HG02970 (cell line): ENCODE results near the gene KEL.

Source experiments
- ATAC-seq: cut with Tn5 transposase; IDR thresholded peaks from one replicate; pipeline ENCODE4 v1.9.1; 2021; ENCODE audit warnings: mild to moderate bottlenecking, moderate library complexity, moderate number of reproducible peaks; ENCODE audit not compliant: unreplicated experiment, low FRiP score

Gene KEL

DNA sequence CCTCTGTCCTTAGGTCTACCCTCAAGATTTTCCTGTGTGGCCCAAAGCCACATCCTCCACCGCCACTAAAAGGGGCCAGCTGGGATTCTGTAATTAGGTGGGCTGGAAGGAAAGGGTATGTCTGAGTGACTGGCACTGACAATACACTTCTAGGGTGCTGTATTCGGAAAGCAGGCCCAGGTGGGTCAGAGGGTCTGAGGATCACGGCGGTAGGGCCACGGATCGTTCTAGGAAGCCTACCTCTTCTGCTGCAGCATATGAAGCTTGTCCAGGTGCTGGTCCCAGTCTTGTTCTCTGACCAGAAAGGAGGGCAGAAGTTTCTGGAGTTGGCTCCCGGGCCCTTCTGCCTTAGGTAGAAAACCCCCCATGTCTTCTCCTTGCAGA, 29.1 kb downstream of the KEL start:
- ATAC-seq: no peak

DNA sequence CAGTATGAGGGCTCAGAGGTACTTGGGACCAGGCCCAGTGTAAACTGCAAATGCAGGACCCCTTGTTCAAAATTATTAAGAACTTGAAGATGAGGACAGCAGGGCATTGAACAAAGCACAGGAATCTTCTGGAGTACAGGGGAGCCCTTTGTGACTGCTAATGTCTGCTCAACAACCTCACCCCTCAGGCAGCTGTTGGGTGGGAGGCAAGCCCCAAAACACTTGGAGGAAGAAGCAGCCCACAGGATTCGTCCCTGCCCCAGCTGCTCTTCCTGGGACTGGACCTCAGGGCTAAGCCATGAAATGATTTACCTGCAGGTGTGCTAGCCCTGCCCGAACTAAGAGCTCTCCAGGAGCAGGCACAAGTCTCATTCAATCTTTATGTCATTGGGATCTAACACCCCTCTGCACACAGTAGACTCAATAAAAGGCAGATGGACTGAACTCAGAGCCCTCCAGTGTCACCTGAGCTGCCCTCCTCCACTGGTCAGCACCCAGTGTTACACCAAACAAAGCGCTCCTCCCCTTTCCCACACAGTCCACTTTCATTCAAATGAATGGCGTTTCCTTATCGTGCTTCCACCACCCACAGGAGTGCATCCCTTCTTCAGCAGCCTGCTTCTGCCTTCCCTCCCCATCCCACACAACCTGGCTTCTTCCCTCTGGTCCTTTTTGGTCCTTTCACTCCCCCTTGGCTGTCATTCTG, 29.6 kb downstream of the KEL start:
- no peak for ATAC-seq

- ATAC-seq: no peak
Measured at GRCh38 chr7:142930126-142930730, 31.9 kb downstream of the KEL start.

GRCh38 chr7:142927949-142928348, 34.2 kb downstream of the KEL start:
- no peak for ATAC-seq

GRCh38 chr7:142927085-142927745, 34.9 kb downstream of the KEL start:
- no peak for ATAC-seq

GRCh38 chr7:142925413-142925812, 36.8 kb downstream of the KEL start:
- no peak for ATAC-seq

DNA sequence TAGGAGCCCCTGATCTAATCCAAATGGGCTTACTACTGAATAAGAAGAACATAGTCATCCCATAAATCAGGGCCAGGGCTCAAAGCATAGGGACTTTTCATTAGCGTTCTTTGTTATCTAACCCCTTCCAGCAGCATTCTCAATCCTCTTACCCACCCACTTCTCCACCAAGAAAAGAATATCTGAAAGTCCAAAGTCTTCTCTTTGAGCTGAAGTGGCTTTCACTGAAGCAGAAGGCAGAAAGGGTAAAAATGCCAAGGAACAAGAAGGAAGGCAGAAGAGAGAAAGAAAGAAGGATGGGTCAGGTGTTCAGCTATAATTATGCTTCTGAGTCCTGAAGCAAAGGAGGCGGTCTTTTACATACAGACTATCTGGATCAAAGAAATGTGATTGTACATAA, 38.8 kb downstream of the KEL start:
- ATAC-seq: no peak

GRCh38 chr7:142919656-142920055, 42.5 kb downstream of the KEL start:
- no peak for ATAC-seq

DNA sequence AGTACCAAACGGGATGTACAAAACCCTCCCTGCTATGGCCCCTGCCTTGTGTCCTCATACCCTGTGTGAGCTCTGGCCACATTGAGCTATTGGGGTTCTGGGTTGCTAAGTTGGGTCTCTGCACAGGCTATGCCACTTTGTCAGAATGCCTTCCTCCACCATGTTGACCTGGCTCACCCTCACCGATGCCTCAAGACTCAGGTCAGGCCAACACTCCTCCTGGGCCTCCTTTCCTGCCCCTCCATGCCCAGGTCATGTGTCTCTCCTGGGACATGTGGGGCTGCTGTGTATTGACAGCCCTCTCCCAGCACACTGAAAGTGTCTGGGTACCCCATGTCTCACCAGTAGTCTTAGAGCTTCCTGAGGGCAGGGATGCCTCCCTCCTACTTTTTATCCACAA, 43.3 kb downstream of the KEL start:
- no peak for ATAC-seq

DNA sequence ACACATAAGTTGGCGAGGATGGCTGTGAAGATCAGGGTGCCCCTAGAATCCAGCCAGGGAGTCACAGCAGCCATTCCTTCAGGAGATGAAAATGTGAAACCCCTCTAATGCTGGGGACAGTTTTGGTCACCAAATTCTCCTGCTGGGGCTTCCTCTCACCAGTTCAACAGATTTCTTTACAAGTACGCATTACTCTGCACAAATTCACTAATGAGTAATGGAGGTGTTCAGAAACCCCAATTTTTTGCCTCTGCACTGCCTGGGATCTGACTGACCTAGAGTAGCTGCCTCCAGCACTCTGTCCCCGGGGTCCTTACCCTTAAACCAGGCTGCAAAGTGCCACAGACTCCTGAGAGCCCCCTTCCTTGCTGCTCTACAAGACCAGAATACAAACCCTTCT, 44.7 kb downstream of the KEL start:
- no peak for ATAC-seq

GRCh38 chr7:142916508-142916907, 45.7 kb downstream of the KEL start:
- no peak for ATAC-seq

DNA sequence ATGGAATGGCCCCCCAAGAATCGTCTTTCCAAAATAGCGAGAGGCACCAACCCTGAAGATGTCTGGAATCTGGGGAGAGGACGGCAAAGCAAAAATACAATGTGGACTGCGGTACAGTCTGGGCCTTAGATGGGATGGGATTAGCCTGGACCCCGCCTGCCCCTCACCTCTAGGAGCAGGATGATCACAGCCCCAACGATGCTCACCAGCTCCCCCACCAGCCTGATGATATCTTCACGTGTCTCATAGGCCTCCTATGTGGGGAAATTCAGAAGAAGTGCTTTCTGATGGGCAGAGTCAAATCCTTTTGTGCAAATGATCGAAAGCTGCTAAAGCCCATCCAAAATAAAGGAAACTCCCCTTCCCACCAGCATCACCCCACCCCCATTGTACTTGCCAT, 46.8 kb downstream of the KEL start:
- no peak for ATAC-seq

DNA sequence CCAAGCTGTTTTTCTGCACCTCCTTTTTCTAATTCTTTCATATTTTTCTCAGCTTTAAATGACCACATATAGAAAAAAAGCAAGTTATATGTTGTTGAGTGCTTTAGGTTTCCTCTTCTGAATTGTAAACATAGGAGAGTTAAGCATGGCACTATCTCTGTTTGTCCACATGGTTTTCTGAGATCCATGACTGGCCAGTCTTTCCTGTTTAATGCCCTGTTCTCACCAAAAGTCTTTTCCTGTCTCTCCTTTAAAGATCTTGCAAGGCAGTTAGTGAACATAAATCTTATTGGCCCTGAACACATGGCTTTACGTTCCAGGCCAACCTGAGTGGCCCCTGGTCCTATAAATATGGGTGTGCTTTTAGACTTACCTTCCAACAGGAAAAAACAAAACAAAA, 48.0 kb downstream of the KEL start:
- no peak for ATAC-seq

GRCh38 chr7:142913566-142913965, 48.6 kb downstream of the KEL start:
- no peak for ATAC-seq

DNA sequence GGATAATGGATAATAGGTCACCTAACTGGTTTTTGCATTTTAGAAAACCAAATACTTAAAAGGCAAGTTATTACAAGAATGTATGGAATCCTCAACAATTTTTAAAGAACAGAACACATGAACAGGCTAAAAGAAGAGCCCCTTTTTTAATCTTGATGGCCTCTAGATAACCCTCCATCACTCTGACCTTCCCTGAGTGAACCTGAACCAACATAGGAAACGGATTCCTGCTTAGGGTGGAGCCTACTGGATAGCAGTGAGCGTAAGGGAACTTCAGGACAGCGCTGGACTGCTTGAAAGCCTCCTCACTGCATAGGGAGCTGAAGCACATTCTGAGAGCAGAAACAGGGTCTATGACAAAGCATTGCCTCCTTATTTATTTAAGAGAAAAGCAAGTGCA, 49.1 kb downstream of the KEL start:
- ATAC-seq: no peak

GRCh38 chr7:142910481-142910880, 51.7 kb downstream of the KEL start:
- ATAC-seq: no peak

GRCh38 chr7:142910031-142910433, 52.1 kb downstream of the KEL start:
- ATAC-seq: no peak

DNA sequence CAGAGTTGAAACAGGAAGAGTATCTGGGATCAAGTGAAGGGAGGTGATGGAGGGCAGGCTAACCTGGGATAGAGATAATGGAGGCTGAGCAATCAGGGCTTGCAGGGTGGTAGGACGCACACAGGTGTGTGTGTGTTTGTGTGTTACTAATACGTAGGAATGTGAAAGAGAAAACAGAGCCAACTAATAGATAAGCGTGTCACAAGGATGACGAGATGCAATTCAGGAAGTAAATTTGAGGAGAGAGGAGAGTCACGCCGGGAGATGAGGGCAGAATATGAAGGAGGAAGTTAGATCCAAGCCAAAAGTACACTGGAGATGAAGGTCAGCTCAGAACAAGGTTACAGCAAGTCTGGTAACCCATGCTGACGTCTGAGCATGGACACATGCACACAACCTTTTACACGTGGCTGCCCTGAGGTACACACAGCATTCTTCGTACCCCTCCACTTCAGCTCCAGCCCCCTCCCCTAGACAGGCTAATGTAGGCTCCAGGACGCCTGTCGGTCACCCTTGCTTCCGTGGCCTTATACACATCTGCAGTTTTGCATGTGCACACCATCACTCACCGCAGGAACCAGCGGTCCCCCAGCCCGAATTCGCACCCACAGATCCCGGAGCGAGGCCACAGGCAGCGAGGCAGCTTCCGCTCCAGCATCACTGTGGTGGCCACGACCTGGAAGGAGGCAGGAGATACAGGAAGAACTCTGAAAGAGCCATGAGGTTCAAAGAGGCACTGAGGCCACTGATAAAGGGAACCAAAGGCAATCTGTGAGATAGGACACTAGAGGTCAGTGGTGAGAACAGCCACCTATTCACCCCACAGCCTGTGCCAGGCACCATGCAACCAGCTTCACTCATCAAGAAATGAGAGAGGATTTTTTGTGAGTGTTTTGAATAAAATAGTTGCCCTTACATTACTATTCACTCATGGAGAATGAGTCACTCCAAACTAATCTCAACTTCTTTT, 53.0 kb downstream of the KEL start:
- ATAC-seq: no peak

DNA sequence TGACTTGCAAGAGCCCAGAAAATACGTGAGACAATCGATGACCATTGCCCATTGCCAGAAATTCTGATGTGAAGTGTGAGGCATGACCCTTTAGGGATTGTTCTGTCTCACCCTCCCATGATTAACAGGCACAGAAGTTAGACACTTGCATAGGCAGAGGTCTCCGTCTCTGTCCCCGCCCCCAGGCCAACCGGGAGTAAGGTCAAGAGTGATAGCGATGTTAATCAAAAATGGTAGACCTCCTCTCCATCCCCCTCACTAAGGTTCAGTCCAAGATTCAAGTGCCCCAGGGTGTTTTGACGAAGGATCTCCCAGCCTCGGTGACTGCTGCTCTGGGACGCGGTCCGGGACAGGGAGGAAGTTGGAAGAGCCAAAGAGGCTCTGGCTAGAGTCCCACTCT, 53.9 kb downstream of the KEL start:
- ATAC-seq: no peak

- ATAC-seq: no peak
Measured at GRCh38 chr7:142906643-142907042, 55.5 kb downstream of the KEL start.

GRCh38 chr7:142905759-142906158, 56.4 kb downstream of the KEL start:
- no peak for ATAC-seq
